GM19023 (cell line): Measurements from ENCODE around the gene ZNF710.

Experiments used
- ATAC-seq: cut with Tn5 transposase; IDR thresholded peaks from one replicate; pipeline ENCODE4 v1.9.1; 2021; ENCODE audit warnings: mild to moderate bottlenecking, moderate library complexity; ENCODE audit not compliant: unreplicated experiment

ZNF710 gene

GRCh38 chr15:90078965-90079364, 77.8 kb downstream of the ZNF710 start:
- no peak for ATAC-seq

- ATAC-seq = no peak
Measured at GRCh38 chr15:90079619-90080457, 78.7 kb downstream of the ZNF710 start.

- no peak for ATAC-seq
Measured at GRCh38 chr15:90080458-90080755, 79.3 kb downstream of the ZNF710 start.

- ATAC-seq = no peak
Measured at GRCh38 chr15:90080818-90081393, 79.8 kb downstream of the ZNF710 start.

GRCh38 chr15:90082140-90082715, 81.1 kb downstream of the ZNF710 start:
- ATAC-seq = no peak

GRCh38 chr15:90083419-90083818, 82.3 kb downstream of the ZNF710 start:
- no peak for ATAC-seq

- no peak for ATAC-seq
Measured at GRCh38 chr15:90083954-90084607, 83.0 kb downstream of the ZNF710 start.

- no peak for ATAC-seq
Measured at GRCh38 chr15:90084876-90085423, 83.8 kb downstream of the ZNF710 start.

- no peak for ATAC-seq
Measured at GRCh38 chr15:90085565-90085964, 84.4 kb downstream of the ZNF710 start.

GRCh38 chr15:90086868-90087268, 85.7 kb downstream of the ZNF710 start:
- ATAC-seq = no peak

- ATAC-seq = no peak
Measured at GRCh38 chr15:90087454-90088154, 86.5 kb downstream of the ZNF710 start.

- no peak for ATAC-seq
Measured at GRCh38 chr15:90090226-90090848, 89.2 kb downstream of the ZNF710 start.

GRCh38 chr15:90091156-90091931, 90.2 kb downstream of the ZNF710 start:
- ATAC-seq = no peak

GRCh38 chr15:90095521-90095959, 94.4 kb downstream of the ZNF710 start:
- no peak for ATAC-seq

GRCh38 chr15:90097475-90097874, 96.4 kb downstream of the ZNF710 start:
- ATAC-seq = peak; percentile 37

GRCh38 chr15:90099072-90099867, 98.1 kb downstream of the ZNF710 start:
- ATAC-seq = no peak

GRCh38 chr15:90099868-90100831, 99.0 kb downstream of the ZNF710 start:
- ATAC-seq = no peak
